K562 (cell line): ENCODE results near the gene MS4A18. TPM values are rescaled to one million over a fixed set of nuclear protein-coding genes. Genes with fewer than 3 reads are reported as not detected.

ENCODE experiments used
- ARHGAP35 ChIP-seq: fragments of 450-650 bp; IDR thresholded peaks from 2 replicates; pipeline ENCODE4 v1.6.1; 2018; ENCODE audit not compliant: partially characterized antibody
- ETV6 ChIP-seq, 3 experiments: fragments of 150-350 bp in 1 of 3; sonication (generic) in 1 of 3; formaldehyde crosslinking in 1 of 3; IDR thresholded peaks; 2 replicates each; pipeline versions ENCODE4 v1.6.1 to v1.8.0; 2014 to 2022; ENCODE audit warnings: borderline replicate concordance in 2 of 3, low read depth in 2 of 3, antibody characterized with exemption in 1 of 3, low read length in 1 of 3, mild to moderate bottlenecking in 1 of 3, missing genetic modification reagents in 1 of 3
- GABPB1 ChIP-seq: sonication (generic); formaldehyde crosslinking; IDR thresholded peaks from 2 replicates; pipeline ENCODE4 v1.8.0; 2022; ENCODE audit warnings: mild to moderate bottlenecking, missing genetic modification reagents
- MEF2D ChIP-seq: conservative IDR thresholded peaks from 2 replicates; pipeline ENCODE4 v1.6.1; 2016; ENCODE audit warnings: low read depth, missing genetic modification characterization, missing compliant biosample characterization
- MTA3 ChIP-seq: fragments of 450-650 bp; formaldehyde crosslinking; IDR thresholded peaks from 2 replicates; pipeline ENCODE4 v1.6.1; 2017; ENCODE audit warnings: mild to moderate bottlenecking, borderline replicate concordance
- POLR2AphosphoS2 ChIP-seq: IDR thresholded peaks from 2 replicates; pipeline ENCODE4 v1.6.1; 2012; ENCODE audit warnings: low read length, improper control_type of control experiment
- RREB1 ChIP-seq: fragments of 250-450 bp; sonication (Bioruptor Pico); IDR thresholded peaks from 2 replicates; pipeline ENCODE4 v1.4.0; 2020
- SRSF9 ChIP-seq: fragments of 200-400 bp; formaldehyde crosslinking; IDR thresholded peaks from 2 replicates; pipeline ENCODE4 v1.6.1; 2017; ENCODE audit warnings: low read depth, low read length, borderline replicate concordance
- XRCC3 ChIP-seq: fragments of 450-650 bp; IDR thresholded peaks from 2 replicates; pipeline ENCODE4 v1.6.1; 2017; ENCODE audit warnings: mild to moderate bottlenecking, moderate library complexity
- ZBTB17 ChIP-seq: fragments of 450-650 bp; formaldehyde crosslinking; IDR thresholded peaks from 2 replicates; pipeline ENCODE4 v1.4.0; 2020; ENCODE audit warnings: mild to moderate bottlenecking
- ZNF146 ChIP-seq: IDR thresholded peaks from one replicate; pipeline ENCODE4 v1.6.1; 2018; ENCODE audit warnings: missing compliant biosample characterization; ENCODE audit not compliant: unreplicated experiment
- ZNF696 ChIP-seq: fragments of 250-450 bp; sonication (Bioruptor Pico); conservative IDR thresholded peaks from 2 replicates; pipeline ENCODE4 v1.4.0; 2020; ENCODE audit warnings: mild to moderate bottlenecking, moderate library complexity
- polyA plus RNA-seq, 8 experiments: library from polyadenylated mRNA; depleted of rRNA in 4 of 8; stranded (reverse) in 5 of 8; unstranded in 3 of 8; fragments of >200 nt; fragmentation: Nextera tagmentation in 2 of 8; fragmentation: Illumina TruSeq in 1 of 8; extraction: Ambion mirVana in 2 of 8; extraction: Trizol in 1 of 8; gene quantifications; 2 replicates each; pipeline versions ENCODE4 v1.2.1 to v1.2.3, GENCODE V29; 2011 to 2014; ENCODE audit warnings: inconsistent platforms in 1 of 8, missing spikeins in 1 of 8
- total RNA-seq, 7 experiments: library from RNA; depleted of rRNA in 6 of 7; stranded (reverse); fragments of >200 nt in 6 of 7; fragmentation: Illumina TruSeq in 2 of 7; extraction: Trizol in 2 of 7; gene quantifications; 2 replicates each; pipeline versions ENCODE4 v1.2.1 to v1.2.3, GENCODE V29; 2011 to 2021; ENCODE audit warnings: low replicate concordance in 1 of 7
- TF ChIP-seq, protein P1 (sequence below): sonication (generic); formaldehyde crosslinking; IDR thresholded peaks from 2 replicates; pipeline ENCODE4 v1.8.0; 2022; ENCODE audit warnings: mild to moderate bottlenecking, missing genetic modification reagents
- TF ChIP-seq, protein P2 (sequence below): fragments of 450-650 bp; IDR thresholded peaks from 2 replicates; pipeline ENCODE4 v1.6.1; 2016; ENCODE audit warnings: antibody characterized with exemption
- TF ChIP-seq, protein P3 (sequence below): fragments of 250-450 bp; sonication (Bioruptor Pico); IDR thresholded peaks from 2 replicates; pipeline ENCODE4 v1.8.0; 2022; ENCODE audit warnings: moderate library complexity, mild to moderate bottlenecking, inconsistent platforms
- TF ChIP-seq, protein P4 (sequence below): fragments of 450-650 bp; formaldehyde crosslinking; IDR thresholded peaks from 2 replicates; pipeline ENCODE4 v1.4.0; 2022; ENCODE audit warnings: missing genetic modification characterization

Gene MS4A18
- total and polyA plus RNA-seq, 9 of the 15 experiments (the other 6 are each of a cell fraction or from before 2014, with no cell fraction given), result not detected

DNA sequence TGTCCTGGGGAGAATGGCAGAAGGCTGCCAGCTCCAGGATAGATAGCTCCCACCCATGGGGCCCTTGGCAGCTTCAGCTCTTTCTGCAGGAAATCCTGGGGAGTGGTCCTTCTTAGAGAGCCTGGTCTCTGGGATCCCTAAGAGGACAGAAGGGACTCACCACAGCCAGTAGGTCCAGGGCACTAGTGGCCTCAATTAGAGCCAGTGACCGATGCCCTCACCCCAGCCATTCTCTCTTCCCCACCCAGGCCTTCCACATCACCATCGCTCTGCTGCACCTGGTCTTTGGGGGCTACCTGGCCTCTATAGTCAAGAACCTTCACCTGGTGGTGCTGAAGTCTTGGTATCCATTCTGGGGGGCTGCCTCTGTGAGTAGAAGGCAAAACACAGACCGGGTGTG is 66.2 kb downstream of the MS4A18 start (continued):
- TF ChIP-seq SRSF9, result no peak
- no peak for TF ChIP-seq ZBTB17 (CRISPR knock-in tag)
- no peak for TF ChIP-seq POLR2AphosphoS2
- no peak for TF ChIP-seq ARHGAP35
- TF ChIP-seq, protein P1, sequence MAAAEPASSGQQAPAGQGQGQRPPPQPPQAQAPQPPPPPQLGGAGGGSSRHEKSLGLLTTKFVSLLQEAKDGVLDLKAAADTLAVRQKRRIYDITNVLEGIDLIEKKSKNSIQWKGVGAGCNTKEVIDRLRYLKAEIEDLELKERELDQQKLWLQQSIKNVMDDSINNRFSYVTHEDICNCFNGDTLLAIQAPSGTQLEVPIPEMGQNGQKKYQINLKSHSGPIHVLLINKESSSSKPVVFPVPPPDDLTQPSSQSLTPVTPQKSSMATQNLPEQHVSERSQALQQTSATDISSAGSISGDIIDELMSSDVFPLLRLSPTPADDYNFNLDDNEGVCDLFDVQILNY (CRISPR knock-in tag), result no peak
- TF ChIP-seq MTA3, result no peak
- TF ChIP-seq, protein P2, sequence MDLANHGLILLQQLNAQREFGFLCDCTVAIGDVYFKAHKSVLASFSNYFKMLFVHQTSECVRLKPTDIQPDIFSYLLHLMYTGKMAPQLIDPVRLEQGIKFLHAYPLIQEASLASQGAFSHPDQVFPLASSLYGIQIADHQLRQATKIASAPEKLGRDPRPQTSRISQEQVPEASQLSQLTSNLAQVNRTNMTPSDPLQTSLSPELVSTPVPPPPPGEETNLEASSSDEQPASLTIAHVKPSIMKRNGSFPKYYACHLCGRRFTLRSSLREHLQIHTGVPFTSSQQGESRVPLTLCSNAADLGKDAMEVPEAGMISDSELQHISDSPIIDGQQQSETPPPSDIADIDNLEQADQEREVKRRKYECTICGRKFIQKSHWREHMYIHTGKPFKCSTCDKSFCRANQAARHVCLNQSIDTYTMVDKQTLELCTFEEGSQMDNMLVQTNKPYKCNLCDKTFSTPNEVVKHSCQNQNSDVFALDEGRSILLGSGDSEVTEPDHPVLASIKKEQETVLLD, result no peak
- TF ChIP-seq ZNF696 (CRISPR knock-in tag), result no peak
- no peak for TF ChIP-seq ZNF146 (CRISPR knock-in tag)
- no peak for TF ChIP-seq RREB1 (CRISPR knock-in tag)
- no peak for TF ChIP-seq ETV6 (IDR thresholded peaks at IDR 0.05; ENCODE audit: borderline replicate concordance in 1 of 2, low read depth in 2 of 2, low read length in 1 of 2)
- TF ChIP-seq ETV6 (CRISPR knock-in tag; IDR thresholded peaks at IDR 0.05; ENCODE audit: borderline replicate concordance), result no peak
- TF ChIP-seq MEF2D, result no peak
- TF ChIP-seq, protein P3, sequence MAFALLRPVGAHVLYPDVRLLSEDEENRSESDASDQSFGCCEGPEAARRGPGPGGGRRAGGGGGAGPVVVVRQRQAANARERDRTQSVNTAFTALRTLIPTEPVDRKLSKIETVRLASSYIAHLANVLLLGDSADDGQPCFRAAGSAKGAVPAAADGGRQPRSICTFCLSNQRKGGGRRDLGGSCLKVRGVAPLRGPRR (CRISPR knock-in tag), result no peak
- TF ChIP-seq, protein P4, sequence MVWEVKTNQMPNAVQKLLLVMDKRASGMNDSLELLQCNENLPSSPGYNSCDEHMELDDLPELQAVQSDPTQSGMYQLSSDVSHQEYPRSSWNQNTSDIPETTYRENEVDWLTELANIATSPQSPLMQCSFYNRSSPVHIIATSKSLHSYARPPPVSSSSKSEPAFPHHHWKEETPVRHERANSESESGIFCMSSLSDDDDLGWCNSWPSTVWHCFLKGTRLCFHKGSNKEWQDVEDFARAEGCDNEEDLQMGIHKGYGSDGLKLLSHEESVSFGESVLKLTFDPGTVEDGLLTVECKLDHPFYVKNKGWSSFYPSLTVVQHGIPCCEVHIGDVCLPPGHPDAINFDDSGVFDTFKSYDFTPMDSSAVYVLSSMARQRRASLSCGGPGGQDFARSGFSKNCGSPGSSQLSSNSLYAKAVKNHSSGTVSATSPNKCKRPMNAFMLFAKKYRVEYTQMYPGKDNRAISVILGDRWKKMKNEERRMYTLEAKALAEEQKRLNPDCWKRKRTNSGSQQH, result no peak
- TF ChIP-seq GABPB1 (CRISPR knock-in tag), result no peak
- no peak for TF ChIP-seq XRCC3
